ENCODE results near the gene DUSP5.

The DUSP5 gene

GRCh38 chr10:110500515-110500905, 2.8 kb downstream of the DUSP5 start:
- DNase-seq (ENCODE audit: low read depth in 2 of 2), result no peak

GRCh38 chr10:110501142-110501937, 3.6 kb downstream of the DUSP5 start:
- no peak for DNase-seq (ENCODE audit: low read depth in 2 of 2)

GRCh38 chr10:110502072-110502845, 4.6 kb downstream of the DUSP5 start:
- no peak for DNase-seq (ENCODE audit: low read depth in 2 of 2)

- DNase-seq (ENCODE audit: low read depth in 2 of 2), result no peak
These were observed 5.2 kb downstream of the DUSP5 start for GRCh38 chr10:110502851-110503301.

- DNase-seq (ENCODE audit: low read depth in 2 of 2), result no peak
These were observed 5.9 kb downstream of the DUSP5 start for GRCh38 chr10:110503528-110504110.

- no peak for DNase-seq (ENCODE audit: low read depth in 2 of 2)
These were observed 6.5 kb downstream of the DUSP5 start for GRCh38 chr10:110504111-110504735.

GRCh38 chr10:110505130-110505770, 7.5 kb downstream of the DUSP5 start:
- no peak for DNase-seq (ENCODE audit: low read depth in 2 of 2)

GRCh38 chr10:110506448-110506847, 8.7 kb downstream of the DUSP5 start:
- DNase-seq (ENCODE audit: low read depth in 2 of 2), result no peak

GRCh38 chr10:110507346-110507745, 9.6 kb downstream of the DUSP5 start:
- DNase-seq (ENCODE audit: low read depth in 2 of 2), result no peak

GRCh38 chr10:110508159-110508788, 10.6 kb downstream of the DUSP5 start:
- no peak for DNase-seq (ENCODE audit: low read depth in 2 of 2)

GRCh38 chr10:110508806-110509544, 11.3 kb downstream of the DUSP5 start:
- DNase-seq (ENCODE audit: low read depth in 2 of 2), result no peak

- no peak for DNase-seq (ENCODE audit: low read depth in 2 of 2)
These were observed 11.9 kb downstream of the DUSP5 start for GRCh38 chr10:110509560-110509959.

GRCh38 chr10:110510086-110510485, 12.4 kb downstream of the DUSP5 start:
- no peak for DNase-seq (ENCODE audit: low read depth in 2 of 2)

- DNase-seq (ENCODE audit: low read depth in 2 of 2), result no peak
These were observed 13.0 kb downstream of the DUSP5 start for GRCh38 chr10:110510730-110511129.

GRCh38 chr10:110511734-110512449, 14.2 kb downstream of the DUSP5 start:
- DNase-seq (ENCODE audit: low read depth in 2 of 2), result no peak

- no peak for DNase-seq (ENCODE audit: low read depth in 2 of 2)
These were observed 14.9 kb downstream of the DUSP5 start for GRCh38 chr10:110512461-110513187.

- no peak for DNase-seq (ENCODE audit: low read depth in 2 of 2)
These were observed 16.2 kb downstream of the DUSP5 start for GRCh38 chr10:110513949-110514348.

- no peak for DNase-seq (ENCODE audit: low read depth in 2 of 2)
These were observed 17.1 kb downstream of the DUSP5 start for GRCh38 chr10:110514848-110515247.
